ENCODE data around the gene RASGRF2. TPM values are rescaled to one million over a fixed set of nuclear protein-coding genes. Genes with fewer than 3 reads are reported as not detected.
"Not testable (repeated sequence)": the region's sequence is repeated elsewhere in the genome, so short reads cannot be mapped to it uniquely, and the experiment has no call there.

RASGRF2 gene
- total RNA-seq, 4 donors from 2014 or later: 3.8 to 9.1 (median 5.3) TPM

GRCh38 chr5:81044868-81045267 is 84.7 kb downstream of the RASGRF2 start:
- no peak for TF ChIP-seq POLR2A (IDR thresholded peaks at IDR 0.05)
- no peak for TF ChIP-seq POLR2AphosphoS5 (IDR thresholded peaks at IDR 0.05)
- TF ChIP-seq, protein P1, sequence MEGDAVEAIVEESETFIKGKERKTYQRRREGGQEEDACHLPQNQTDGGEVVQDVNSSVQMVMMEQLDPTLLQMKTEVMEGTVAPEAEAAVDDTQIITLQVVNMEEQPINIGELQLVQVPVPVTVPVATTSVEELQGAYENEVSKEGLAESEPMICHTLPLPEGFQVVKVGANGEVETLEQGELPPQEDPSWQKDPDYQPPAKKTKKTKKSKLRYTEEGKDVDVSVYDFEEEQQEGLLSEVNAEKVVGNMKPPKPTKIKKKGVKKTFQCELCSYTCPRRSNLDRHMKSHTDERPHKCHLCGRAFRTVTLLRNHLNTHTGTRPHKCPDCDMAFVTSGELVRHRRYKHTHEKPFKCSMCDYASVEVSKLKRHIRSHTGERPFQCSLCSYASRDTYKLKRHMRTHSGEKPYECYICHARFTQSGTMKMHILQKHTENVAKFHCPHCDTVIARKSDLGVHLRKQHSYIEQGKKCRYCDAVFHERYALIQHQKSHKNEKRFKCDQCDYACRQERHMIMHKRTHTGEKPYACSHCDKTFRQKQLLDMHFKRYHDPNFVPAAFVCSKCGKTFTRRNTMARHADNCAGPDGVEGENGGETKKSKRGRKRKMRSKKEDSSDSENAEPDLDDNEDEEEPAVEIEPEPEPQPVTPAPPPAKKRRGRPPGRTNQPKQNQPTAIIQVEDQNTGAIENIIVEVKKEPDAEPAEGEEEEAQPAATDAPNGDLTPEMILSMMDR (IDR thresholded peaks at IDR 0.05): no peak
- TF ChIP-seq EP300 (IDR thresholded peaks at IDR 0.05): no peak
- no peaks in the 10 kb centered on the region for H3K36me3 ChIP-seq
- no peak overlapping the region for H3K4me3 ChIP-seq
- peaks cover 3% of the 10 kb centered on the region for H3K27me3 ChIP-seq
- 75 to 78% methylated on average over 4 of the region's 4 CpGs for WGBS, 2 donors (ENCODE audit: low coverage in 1 of 2)
- no peak for ATAC-seq
- H3K27ac ChIP-seq: no peak overlapping the region
- H3K9me3 ChIP-seq: no peaks in the 10 kb centered on the region
- no peaks in the 10 kb centered on the region for H3K4me1 ChIP-seq

DNA sequence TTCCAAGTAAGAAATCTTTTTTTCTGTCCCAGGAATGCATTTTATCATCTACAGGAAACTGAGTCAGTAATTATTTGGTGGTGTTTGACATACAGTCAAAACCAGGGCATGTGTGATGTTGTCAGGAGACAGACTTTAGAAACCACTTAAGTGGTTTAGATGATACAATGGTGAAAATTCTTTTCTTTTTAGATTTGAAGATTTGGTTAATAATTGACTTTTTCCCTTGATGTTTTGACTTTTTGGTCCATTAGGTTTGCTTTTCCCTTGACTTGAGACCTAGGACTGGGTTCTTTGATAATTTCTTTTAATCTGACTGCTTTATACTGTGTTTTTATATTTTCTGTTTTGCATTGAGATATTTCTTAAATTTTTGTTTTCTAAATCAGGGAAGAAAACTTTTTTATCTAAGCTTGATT is 85.2 kb downstream of the RASGRF2 start:
- ATAC-seq: no peak
- Histone ChIP-seq H3K27ac (no peak overlapping the region), H3K27me3 (peaks cover 3% of the 10 kb centered on the region), H3K36me3 (no peaks in the 10 kb centered on the region), H3K4me3 (no peak overlapping the region), H3K9me3 (no peaks in the 10 kb centered on the region), H3K4me1 (no peaks in the 10 kb centered on the region)
- TF ChIP-seq POLR2AphosphoS5 (IDR thresholded peaks at IDR 0.05) (no peak), EP300 (IDR thresholded peaks at IDR 0.05) (no peak), POLR2A (IDR thresholded peaks at IDR 0.05) (no peak)
- TF ChIP-seq, protein P1 (IDR thresholded peaks at IDR 0.05): no peak

- H3K4me3 ChIP-seq: no peak overlapping the region
- 92% methylated on average over 2 of the region's 2 CpGs for WGBS, 2 donors (ENCODE audit: low coverage in 1 of 2)
- no peaks in the 10 kb centered on the region for H3K9me3 ChIP-seq
- no peaks in the 10 kb centered on the region for H3K4me1 ChIP-seq
- no peak overlapping the region for H3K27ac ChIP-seq
- no peak for TF ChIP-seq POLR2AphosphoS5 (IDR thresholded peaks at IDR 0.05)
- TF ChIP-seq, protein P1 (IDR thresholded peaks at IDR 0.05): no peak
- no peak for TF ChIP-seq POLR2A (IDR thresholded peaks at IDR 0.05)
- no peak for ATAC-seq
- H3K27me3 ChIP-seq: peaks cover 3% of the 10 kb centered on the region
- H3K36me3 ChIP-seq: no peaks in the 10 kb centered on the region
These were observed 85.9 kb downstream of the RASGRF2 start for GRCh38 chr5:81046041-81046440.

- Histone ChIP-seq H3K4me3 (no peak overlapping the region), H3K9me3 (no peaks in the 10 kb centered on the region), H3K27me3 (no peaks in the 10 kb centered on the region), H3K27ac (no peak overlapping the region), H3K36me3 (no peaks in the 10 kb centered on the region), H3K4me1 (no peaks in the 10 kb centered on the region)
- no peak for TF ChIP-seq EP300 (IDR thresholded peaks at IDR 0.05)
- TF ChIP-seq, protein P1 (IDR thresholded peaks at IDR 0.05): no peak
- TF ChIP-seq POLR2A (IDR thresholded peaks at IDR 0.05): no peak
- TF ChIP-seq POLR2AphosphoS5 (IDR thresholded peaks at IDR 0.05): no peak
- ATAC-seq: no peak
- 39 to 88% methylated on average over 2 of the region's 2 CpGs for WGBS, 2 donors (ENCODE audit: low coverage in 1 of 2)
These were observed 92.2 kb downstream of the RASGRF2 start for GRCh38 chr5:81052325-81052724.

GRCh38 chr5:81053282-81053681 is 93.1 kb downstream of the RASGRF2 start:
- not testable (repeated sequence) for H3K4me3 ChIP-seq, H3K27ac ChIP-seq, H3K4me1 ChIP-seq, H3K27me3 ChIP-seq, H3K36me3 ChIP-seq, ATAC-seq, H3K9me3 ChIP-seq
- WGBS, 2 donors (ENCODE audit: low coverage in 1 of 2): 100% methylated on average over 2 of the region's 4 CpGs; no CpG with 5 or more reads in 1 of the 2 donors

GRCh38 chr5:81058121-81058520 is 98.0 kb downstream of the RASGRF2 start:
- H3K36me3 ChIP-seq: no peaks in the 10 kb centered on the region
- no peak overlapping the region for H3K4me3 ChIP-seq
- TF ChIP-seq EP300 (IDR thresholded peaks at IDR 0.05) (no peak), POLR2A (IDR thresholded peaks at IDR 0.05) (no peak), POLR2AphosphoS5 (IDR thresholded peaks at IDR 0.05) (no peak)
- TF ChIP-seq, protein P1 (IDR thresholded peaks at IDR 0.05): no peak
- no peak for ATAC-seq
- H3K9me3 ChIP-seq: no peaks in the 10 kb centered on the region
- no peaks in the 10 kb centered on the region for H3K27me3 ChIP-seq
- no peaks in the 10 kb centered on the region for H3K4me1 ChIP-seq
- WGBS, 2 donors (ENCODE audit: low coverage in 1 of 2): 78 to 82% methylated on average over 1 of the region's 1 CpG
- no peak overlapping the region for H3K27ac ChIP-seq
